Stomach (tissue), 4 donors: Measurements from ENCODE around the gene LRMDA.

Source experiments
- EP300 ChIP-seq: sonication (generic); formaldehyde crosslinking; IDR thresholded peaks from one replicate; pipeline ENCODE4 v1.6.1; 2017; ENCODE audit warnings: antibody characterized with exemption
- POLR2A ChIP-seq, 4 donors: fragments of 450-650 bp; IDR thresholded peaks; one replicate each; pipeline ENCODE4 v1.6.1; 2016; ENCODE audit warnings: antibody characterized with exemption in 4 of 4, control low read depth in 2 of 4, mild to moderate bottlenecking in 1 of 4, moderate library complexity in 1 of 4
- POLR2AphosphoS5 ChIP-seq, 3 donors: sonication (generic); formaldehyde crosslinking; IDR thresholded peaks; one replicate each; pipeline ENCODE4 v1.6.1; 2016; ENCODE audit warnings: antibody characterized with exemption in 3 of 3
- TF ChIP-seq, protein P1 (sequence below), 7 experiments: fragments of 450-650 bp in 4 of 7; fragments of 200-600 bp in 3 of 7; sonication (generic) in 3 of 7; IDR thresholded peaks; one replicate each; pipeline ENCODE4 v1.5.1; 2016 to 2019; ENCODE audit warnings: antibody characterized with exemption in 7 of 7, control low read depth in 2 of 7, mild to moderate bottlenecking in 1 of 7

DNA sequence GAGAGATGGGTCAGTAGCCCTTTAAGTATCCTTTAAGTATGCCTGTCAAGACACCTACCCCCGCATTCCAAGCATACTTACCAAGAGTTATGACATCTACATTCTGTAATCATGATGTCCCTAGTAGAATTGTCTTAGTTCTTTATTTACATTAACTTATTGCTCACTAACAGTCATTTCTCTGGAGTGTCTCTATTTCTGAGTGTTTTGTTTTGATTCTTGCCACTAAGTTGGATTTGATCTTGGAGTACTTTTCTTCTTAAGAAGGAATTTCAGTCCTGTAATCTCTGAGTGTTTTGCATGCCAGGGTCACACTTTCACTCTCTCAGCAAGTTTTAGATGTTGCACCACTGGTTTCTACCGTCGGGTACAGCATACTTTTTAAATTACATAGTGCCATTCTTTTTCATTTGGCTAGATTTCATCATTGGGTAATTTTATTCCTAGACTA is 1152.3 kb downstream of the LRMDA start:
- TF ChIP-seq POLR2A (IDR thresholded peaks at IDR 0.05) (no peak), EP300 (no peak), POLR2AphosphoS5 (IDR thresholded peaks at IDR 0.05) (no peak)
- TF ChIP-seq, protein P1, sequence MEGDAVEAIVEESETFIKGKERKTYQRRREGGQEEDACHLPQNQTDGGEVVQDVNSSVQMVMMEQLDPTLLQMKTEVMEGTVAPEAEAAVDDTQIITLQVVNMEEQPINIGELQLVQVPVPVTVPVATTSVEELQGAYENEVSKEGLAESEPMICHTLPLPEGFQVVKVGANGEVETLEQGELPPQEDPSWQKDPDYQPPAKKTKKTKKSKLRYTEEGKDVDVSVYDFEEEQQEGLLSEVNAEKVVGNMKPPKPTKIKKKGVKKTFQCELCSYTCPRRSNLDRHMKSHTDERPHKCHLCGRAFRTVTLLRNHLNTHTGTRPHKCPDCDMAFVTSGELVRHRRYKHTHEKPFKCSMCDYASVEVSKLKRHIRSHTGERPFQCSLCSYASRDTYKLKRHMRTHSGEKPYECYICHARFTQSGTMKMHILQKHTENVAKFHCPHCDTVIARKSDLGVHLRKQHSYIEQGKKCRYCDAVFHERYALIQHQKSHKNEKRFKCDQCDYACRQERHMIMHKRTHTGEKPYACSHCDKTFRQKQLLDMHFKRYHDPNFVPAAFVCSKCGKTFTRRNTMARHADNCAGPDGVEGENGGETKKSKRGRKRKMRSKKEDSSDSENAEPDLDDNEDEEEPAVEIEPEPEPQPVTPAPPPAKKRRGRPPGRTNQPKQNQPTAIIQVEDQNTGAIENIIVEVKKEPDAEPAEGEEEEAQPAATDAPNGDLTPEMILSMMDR (IDR thresholded peaks at IDR 0.05): no peak
